ENCODE data around the gene HYCC1. TPM values are rescaled to one million over a fixed set of nuclear protein-coding genes. Genes with fewer than 3 reads are reported as not detected.
"Not testable (repeated sequence)": the region's sequence is repeated elsewhere in the genome, so short reads cannot be mapped to it uniquely, and the experiment has no call there.

Gene HYCC1
- 19.4 to 22.7 TPM (median 20.3 TPM) in 3 replicates for total RNA-seq

DNA sequence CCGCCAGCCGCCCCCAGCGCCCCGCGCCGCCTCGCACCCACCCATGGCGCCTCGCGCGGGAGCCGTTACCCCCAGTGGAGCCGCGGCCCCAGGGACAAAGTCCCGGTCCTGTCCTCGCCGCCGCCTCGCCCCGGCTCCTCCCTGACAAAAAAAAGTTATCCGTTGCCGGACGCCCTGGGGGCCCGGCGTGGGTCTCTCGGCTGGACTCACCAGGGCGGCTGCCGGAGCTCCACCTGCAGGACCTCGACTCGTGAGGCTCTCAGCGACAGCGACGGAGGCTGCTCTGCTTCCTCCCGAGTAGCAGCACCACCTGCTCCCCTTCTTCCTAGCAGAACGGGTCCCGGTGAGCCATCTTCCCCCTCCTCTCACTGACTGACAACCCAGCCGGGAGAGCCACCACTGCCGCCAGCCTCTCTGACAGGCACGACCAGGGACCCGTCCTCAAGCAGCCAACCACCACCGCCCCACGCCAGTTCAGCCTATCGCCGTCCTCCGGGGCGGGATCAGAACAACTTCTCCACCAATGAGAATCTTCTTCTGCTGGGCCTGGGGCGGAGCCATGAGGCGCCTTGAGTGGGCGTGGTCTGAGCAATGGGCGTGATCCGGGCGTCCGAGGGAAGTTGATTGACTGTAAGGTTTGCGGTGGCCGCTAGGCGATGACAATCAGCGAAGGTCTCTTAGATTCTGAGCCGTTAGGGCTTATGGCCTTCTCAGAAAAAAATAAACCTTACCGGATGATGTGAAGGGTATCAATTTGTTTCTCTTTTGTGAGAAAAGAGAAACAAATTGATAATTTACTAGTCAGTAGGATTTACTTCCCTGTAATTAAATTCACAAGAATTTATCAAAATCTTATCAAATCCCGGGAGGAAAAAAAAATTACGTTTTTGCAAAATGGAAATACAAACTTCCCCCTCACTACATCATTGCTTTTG, at the start of gene HYCC1:
Gene HYCC1 (minus strand): TSS at position 416 of the 935 bp plus-strand sequence. CDS start 23,019 bp downstream, outside the sequence.
- TF ChIP-seq, protein P1, sequence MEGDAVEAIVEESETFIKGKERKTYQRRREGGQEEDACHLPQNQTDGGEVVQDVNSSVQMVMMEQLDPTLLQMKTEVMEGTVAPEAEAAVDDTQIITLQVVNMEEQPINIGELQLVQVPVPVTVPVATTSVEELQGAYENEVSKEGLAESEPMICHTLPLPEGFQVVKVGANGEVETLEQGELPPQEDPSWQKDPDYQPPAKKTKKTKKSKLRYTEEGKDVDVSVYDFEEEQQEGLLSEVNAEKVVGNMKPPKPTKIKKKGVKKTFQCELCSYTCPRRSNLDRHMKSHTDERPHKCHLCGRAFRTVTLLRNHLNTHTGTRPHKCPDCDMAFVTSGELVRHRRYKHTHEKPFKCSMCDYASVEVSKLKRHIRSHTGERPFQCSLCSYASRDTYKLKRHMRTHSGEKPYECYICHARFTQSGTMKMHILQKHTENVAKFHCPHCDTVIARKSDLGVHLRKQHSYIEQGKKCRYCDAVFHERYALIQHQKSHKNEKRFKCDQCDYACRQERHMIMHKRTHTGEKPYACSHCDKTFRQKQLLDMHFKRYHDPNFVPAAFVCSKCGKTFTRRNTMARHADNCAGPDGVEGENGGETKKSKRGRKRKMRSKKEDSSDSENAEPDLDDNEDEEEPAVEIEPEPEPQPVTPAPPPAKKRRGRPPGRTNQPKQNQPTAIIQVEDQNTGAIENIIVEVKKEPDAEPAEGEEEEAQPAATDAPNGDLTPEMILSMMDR (IDR thresholded peaks at IDR 0.05; ENCODE audit: unreplicated experiment): peak; percentile 61
- peak within 1 kb of the TSS; percentile 97 for H3K4me3 Mint-ChIP-seq
- peak within 1 kb of the TSS; percentile 92 for H3K27ac Mint-ChIP-seq
- H3K27me3 Mint-ChIP-seq (ENCODE audit: low read depth): no peaks in the 10 kb centered on the region
- no peaks in the 10 kb centered on the region for H3K36me3 Mint-ChIP-seq
- DNase-seq (ENCODE audit: low spot score in 2 of 2, unreplicated experiment in 2 of 2): peak; percentile 96 to 98
- no peaks in the 10 kb centered on the region for H3K4me1 Mint-ChIP-seq
- H3K9me3 Mint-ChIP-seq: no peaks in the 10 kb centered on the region

DNA sequence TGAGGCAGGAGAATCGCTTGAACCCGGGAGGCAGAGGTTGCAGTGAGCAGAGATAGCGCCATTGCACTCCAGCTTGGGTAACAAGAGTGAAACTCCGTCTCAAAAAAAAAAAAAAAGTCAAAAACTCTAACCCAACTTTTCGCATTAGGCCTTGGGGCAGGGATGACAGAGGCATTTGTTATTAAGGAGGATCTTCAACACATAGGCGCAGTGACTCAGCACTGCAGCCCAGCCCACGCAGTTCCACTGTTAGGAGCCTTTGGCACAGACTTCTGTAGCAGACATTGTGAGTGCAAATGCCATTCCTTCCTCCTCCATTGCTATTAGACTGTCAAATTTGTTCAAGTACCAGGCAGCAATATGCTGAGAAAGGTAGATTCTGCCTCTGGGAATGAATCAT, 48.5 kb upstream of the HYCC1 start:
- Mint-ChIP-seq H3K9me3 (peaks cover 3% of the 10 kb centered on the region), H3K36me3 (no peaks in the 10 kb centered on the region), H3K4me3 (no peak overlapping the region), H3K27me3 (ENCODE audit: low read depth) (no peaks in the 10 kb centered on the region), H3K27ac (no peak overlapping the region), H3K4me1 (peaks cover 18% of the 10 kb centered on the region)
- no peak for DNase-seq (ENCODE audit: low spot score in 2 of 2, unreplicated experiment in 2 of 2)
- TF ChIP-seq, protein P1 (IDR thresholded peaks at IDR 0.05; ENCODE audit: unreplicated experiment): no peak

DNA sequence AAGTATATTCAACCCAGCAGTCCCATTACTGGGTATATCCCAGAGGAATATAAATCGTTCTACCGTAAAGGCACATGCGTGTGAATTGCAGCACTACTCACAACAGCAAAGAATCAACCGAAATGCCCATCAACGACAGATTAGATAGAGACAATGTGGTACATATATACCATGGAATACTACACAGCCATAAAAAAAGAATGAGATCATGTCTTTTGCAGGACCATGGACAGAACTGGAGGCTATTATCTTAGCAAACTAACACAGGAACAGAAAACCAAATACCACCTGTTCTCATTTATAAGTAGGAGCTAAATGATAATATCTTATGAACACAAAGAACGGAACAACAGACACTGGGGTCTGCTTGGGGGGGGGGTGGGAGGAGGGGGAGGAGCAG, 47.4 kb upstream of the HYCC1 start:
- no peaks in the 10 kb centered on the region for H3K36me3 Mint-ChIP-seq
- H3K27ac Mint-ChIP-seq: no peak overlapping the region
- TF ChIP-seq, protein P1 (IDR thresholded peaks at IDR 0.05; ENCODE audit: unreplicated experiment): no peak
- peaks cover 14% of the 10 kb centered on the region for H3K4me1 Mint-ChIP-seq
- no peaks in the 10 kb centered on the region for H3K27me3 Mint-ChIP-seq (ENCODE audit: low read depth)
- no peak overlapping the region for H3K4me3 Mint-ChIP-seq
- peaks cover 3% of the 10 kb centered on the region for H3K9me3 Mint-ChIP-seq
- no peak for DNase-seq (ENCODE audit: low spot score in 2 of 2, unreplicated experiment in 2 of 2)

DNA sequence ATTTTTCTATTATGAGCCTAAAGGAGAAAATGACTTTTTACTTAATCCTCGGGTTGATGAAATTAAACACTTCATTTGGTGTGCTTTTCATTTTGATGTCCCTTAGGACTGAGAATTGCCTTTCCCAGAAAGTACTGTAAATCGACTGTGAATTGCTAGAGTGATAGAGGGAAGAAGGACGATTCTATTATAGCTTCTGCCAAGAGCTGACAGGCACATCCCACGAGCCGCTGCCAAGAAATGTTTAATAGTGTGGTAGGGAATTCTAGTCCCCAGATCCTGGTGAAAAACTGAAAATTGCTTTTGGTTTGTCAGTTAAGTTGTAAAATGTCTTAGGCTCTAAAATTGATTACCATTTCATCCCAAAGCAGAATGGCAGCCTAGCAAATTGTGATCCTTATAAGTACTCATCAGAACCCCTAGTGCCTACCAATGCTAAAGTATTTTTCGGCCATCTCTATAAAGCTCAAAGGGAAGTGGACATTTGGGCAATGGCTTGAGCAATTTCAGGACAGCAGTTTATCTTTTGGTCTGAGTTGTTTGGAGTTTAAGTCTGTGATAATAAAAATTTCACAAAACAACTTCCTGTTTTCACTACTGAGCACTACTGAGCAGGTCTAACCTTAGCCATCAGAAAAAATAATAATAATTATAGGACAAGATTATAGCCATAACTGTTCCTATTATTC, 44.6 kb upstream of the HYCC1 start:
- TF ChIP-seq, protein P1 (IDR thresholded peaks at IDR 0.05; ENCODE audit: unreplicated experiment): no peak
- H3K4me1 Mint-ChIP-seq: peaks cover 14% of the 10 kb centered on the region
- H3K27me3 Mint-ChIP-seq (ENCODE audit: low read depth): no peaks in the 10 kb centered on the region
- H3K27ac Mint-ChIP-seq: no peak overlapping the region
- no peak overlapping the region for H3K4me3 Mint-ChIP-seq
- no peaks in the 10 kb centered on the region for H3K36me3 Mint-ChIP-seq
- DNase-seq (ENCODE audit: low spot score in 2 of 2, unreplicated experiment in 2 of 2): no peak
- H3K9me3 Mint-ChIP-seq: peaks cover 3% of the 10 kb centered on the region

DNA sequence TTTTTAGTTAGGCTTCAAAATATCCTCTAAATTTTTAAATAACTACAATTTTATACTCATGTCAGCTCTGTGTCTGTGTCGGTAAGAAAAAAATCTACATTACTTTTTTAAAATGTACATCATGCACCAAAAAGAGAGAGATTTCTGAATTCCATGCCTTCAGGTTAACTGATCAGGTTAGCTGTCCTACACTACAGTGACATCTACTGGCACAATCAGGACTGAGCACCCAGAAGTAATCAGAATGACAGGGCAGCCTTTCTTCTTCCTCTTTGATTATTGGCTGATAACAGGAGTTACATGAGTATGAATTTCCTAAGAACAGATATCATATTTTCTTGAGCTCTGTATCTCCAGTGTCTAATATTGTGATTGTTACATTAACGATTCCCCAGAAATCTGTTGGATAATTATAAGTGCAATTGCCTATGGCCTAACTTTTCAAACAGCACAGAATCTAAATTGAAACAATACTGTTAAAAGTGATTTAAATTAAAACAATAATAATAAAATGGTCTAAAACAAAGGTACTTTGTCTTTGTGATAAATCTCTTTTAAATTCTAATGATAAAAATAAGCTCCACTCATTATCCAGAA, 41.8 kb upstream of the HYCC1 start:
- TF ChIP-seq, protein P1 (IDR thresholded peaks at IDR 0.05; ENCODE audit: unreplicated experiment): peak; percentile 57
- peaks cover 14% of the 10 kb centered on the region for H3K4me1 Mint-ChIP-seq
- no peaks in the 10 kb centered on the region for H3K9me3 Mint-ChIP-seq
- H3K27me3 Mint-ChIP-seq (ENCODE audit: low read depth): no peaks in the 10 kb centered on the region
- no peak for DNase-seq (ENCODE audit: low spot score in 2 of 2, unreplicated experiment in 2 of 2)
- no peaks in the 10 kb centered on the region for H3K36me3 Mint-ChIP-seq
- no peak overlapping the region for H3K4me3 Mint-ChIP-seq
- H3K27ac Mint-ChIP-seq: no peak overlapping the region

DNA sequence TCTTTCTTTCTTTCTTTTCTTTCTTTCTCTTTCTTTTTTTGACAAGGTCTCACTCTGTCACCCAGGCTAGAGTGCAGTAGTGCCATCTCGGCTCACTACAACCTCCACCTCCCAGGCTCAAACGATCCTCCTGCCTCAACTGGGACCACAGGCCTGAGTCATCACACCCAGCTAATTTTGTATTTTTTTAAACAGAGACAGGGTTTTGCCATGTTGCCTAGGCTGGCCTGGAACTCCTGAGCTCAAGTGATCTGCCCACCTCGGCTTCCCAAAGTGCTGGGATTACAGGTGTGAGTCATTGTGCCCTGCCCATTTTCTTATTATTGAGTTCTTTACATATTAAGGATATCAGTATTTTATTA, 37.2 kb upstream of the HYCC1 start:
- H3K27ac Mint-ChIP-seq; H3K27me3 Mint-ChIP-seq (ENCODE audit: low read depth); DNase-seq (ENCODE audit: low spot score in 2 of 2, unreplicated experiment in 2 of 2); H3K4me1 Mint-ChIP-seq; H3K4me3 Mint-ChIP-seq; H3K9me3 Mint-ChIP-seq; H3K36me3 Mint-ChIP-seq: not testable (repeated sequence)

DNA sequence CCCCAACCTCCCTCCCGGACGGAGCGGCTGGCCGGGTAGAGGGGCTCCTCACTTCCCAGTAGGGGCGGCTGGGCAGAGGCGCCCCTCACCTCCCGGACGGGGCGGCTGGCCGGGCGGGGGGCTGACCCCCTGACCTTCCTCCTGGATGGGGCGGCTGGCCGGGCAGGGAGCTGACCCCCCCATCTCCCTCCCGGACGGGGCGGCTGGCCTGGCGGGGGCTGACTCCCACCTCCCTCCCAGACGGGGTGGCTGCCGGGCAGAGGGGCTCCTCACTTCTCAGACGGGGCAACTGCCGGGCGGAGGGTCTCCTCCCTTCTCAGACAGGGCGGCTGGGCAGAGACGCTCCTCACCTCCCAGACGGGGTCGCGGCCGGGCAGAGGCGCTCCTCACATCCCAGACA, 32.4 kb upstream of the HYCC1 start:
- not testable (repeated sequence) for H3K27ac Mint-ChIP-seq; H3K9me3 Mint-ChIP-seq; H3K4me1 Mint-ChIP-seq; H3K4me3 Mint-ChIP-seq; H3K36me3 Mint-ChIP-seq; H3K27me3 Mint-ChIP-seq (ENCODE audit: low read depth); DNase-seq (ENCODE audit: low spot score in 2 of 2, unreplicated experiment in 2 of 2)

DNA sequence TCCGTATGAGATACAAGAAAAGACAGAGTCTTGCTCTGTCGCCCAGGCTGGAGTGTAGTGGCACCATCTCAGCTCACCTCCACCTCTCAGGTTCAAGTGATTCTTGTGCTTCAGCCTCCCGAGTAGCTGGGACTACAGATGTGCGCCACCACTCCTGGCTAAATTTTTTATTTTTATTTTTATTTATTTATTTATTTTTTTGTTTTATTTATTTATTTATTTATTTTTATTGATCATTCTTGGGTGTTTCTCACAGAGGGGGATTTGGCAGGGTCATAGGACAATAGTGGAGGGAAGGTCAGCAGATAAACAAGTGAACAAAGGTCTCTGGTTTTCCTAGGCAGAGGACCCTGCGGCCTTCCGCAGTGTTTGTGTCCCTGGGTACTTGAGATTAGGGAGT, 31.2 kb upstream of the HYCC1 start:
- not testable (repeated sequence) for H3K9me3 Mint-ChIP-seq; H3K4me3 Mint-ChIP-seq; H3K4me1 Mint-ChIP-seq; DNase-seq (ENCODE audit: low spot score in 2 of 2, unreplicated experiment in 2 of 2); H3K27me3 Mint-ChIP-seq (ENCODE audit: low read depth); H3K36me3 Mint-ChIP-seq; H3K27ac Mint-ChIP-seq
